WTC11 (cell line): ENCODE measurements around the gene CYTH3.

ENCODE experiments used
- ATF1 ChIP-seq: sonication (generic); formaldehyde crosslinking; IDR thresholded peaks from 2 replicates; pipeline ENCODE4 v1.8.1; 2023; ENCODE audit warnings: mild to moderate bottlenecking, moderate library complexity, missing genetic modification reagents
- ATF3 ChIP-seq: sonication (generic); formaldehyde crosslinking; conservative IDR thresholded peaks from 2 replicates; pipeline ENCODE4 v1.8.1; 2022; ENCODE audit warnings: mild to moderate bottlenecking, missing genetic modification reagents
- CREM ChIP-seq: sonication (generic); formaldehyde crosslinking; IDR thresholded peaks from 2 replicates; pipeline ENCODE4 v1.8.1; 2022; ENCODE audit warnings: mild to moderate bottlenecking, missing genetic modification reagents, moderate library complexity
- CTCF ChIP-seq: fragments of 200-600 bp; IDR thresholded peaks from 2 replicates; pipeline ENCODE4 v1.8.0; 2022; ENCODE audit warnings: antibody characterized with exemption
- E2F5 ChIP-seq: sonication (generic); formaldehyde crosslinking; IDR thresholded peaks from 2 replicates; pipeline ENCODE4 v1.8.1; 2022; ENCODE audit warnings: mild to moderate bottlenecking, moderate library complexity, missing genetic modification reagents
- ESRRA ChIP-seq: sonication (generic); formaldehyde crosslinking; IDR thresholded peaks from 2 replicates; pipeline ENCODE4 v1.8.1; 2022; ENCODE audit warnings: mild to moderate bottlenecking, missing genetic modification reagents, borderline replicate concordance
- MLX ChIP-seq: sonication (generic); formaldehyde crosslinking; IDR thresholded peaks from 2 replicates; pipeline ENCODE4 v1.8.1; 2023; ENCODE audit warnings: mild to moderate bottlenecking, missing genetic modification reagents, moderate library complexity
- SOX15 ChIP-seq: fragments of 250-450 bp; sonication (Bioruptor Pico); IDR thresholded peaks from 2 replicates; pipeline ENCODE4 v1.9.0; 2021; ENCODE audit warnings: mild to moderate bottlenecking
- SP1 ChIP-seq: sonication (generic); formaldehyde crosslinking; conservative IDR thresholded peaks from 2 replicates; pipeline ENCODE4 v1.8.1; 2022; ENCODE audit warnings: missing genetic modification reagents
- ZNF671 ChIP-seq: fragments of 250-450 bp; sonication (Bioruptor Pico); IDR thresholded peaks from 2 replicates; pipeline ENCODE4 v1.8.0; 2021; ENCODE audit warnings: mild to moderate bottlenecking

- no peak for TF ChIP-seq CTCF
- no peak for TF ChIP-seq CREM
- no peak for TF ChIP-seq ATF3 (CRISPR knock-in tag)
- TF ChIP-seq ATF1: no peak
- no peak for TF ChIP-seq SP1 (CRISPR knock-in tag)
- no peak for TF ChIP-seq MLX (CRISPR knock-in tag)
- no peak for TF ChIP-seq ZNF671 (CRISPR knock-in tag)
- TF ChIP-seq SOX15 (CRISPR knock-in tag): no peak
- TF ChIP-seq ESRRA (CRISPR knock-in tag): no peak
- no peak for TF ChIP-seq E2F5 (CRISPR knock-in tag)
Observed at GRCh38 chr7:6142871-6143380, 129.5 kb downstream of the CYTH3 start.
